ENCODE measurements around the gene MPHOSPH8.

- TF ChIP-seq TAF1 (IDR thresholded peaks at IDR 0.05; ENCODE audit: borderline replicate concordance, low read depth, low read length) = no peak
- TF ChIP-seq POLR2AphosphoS5 (IDR thresholded peaks at IDR 0.05; ENCODE audit: low read depth, low read length) = no peak
- no peak for TF ChIP-seq POLR2A (IDR thresholded peaks at IDR 0.05; ENCODE audit: low read depth, low read length)
Observed at GRCh38 chr13:19661561-19661960, 28.1 kb downstream of the MPHOSPH8 start.

Data from GM12892 (cell line).